Smooth muscle cell of the brain vasculature (primary cell): ENCODE results near the gene NT5M.

ENCODE experiments used
- DNase-seq: peaks from one replicate; pipeline ENCODE4 v3.0.0-alpha.2; 2012; ENCODE audit warnings: low read depth, low spot score

NT5M gene

DNA sequence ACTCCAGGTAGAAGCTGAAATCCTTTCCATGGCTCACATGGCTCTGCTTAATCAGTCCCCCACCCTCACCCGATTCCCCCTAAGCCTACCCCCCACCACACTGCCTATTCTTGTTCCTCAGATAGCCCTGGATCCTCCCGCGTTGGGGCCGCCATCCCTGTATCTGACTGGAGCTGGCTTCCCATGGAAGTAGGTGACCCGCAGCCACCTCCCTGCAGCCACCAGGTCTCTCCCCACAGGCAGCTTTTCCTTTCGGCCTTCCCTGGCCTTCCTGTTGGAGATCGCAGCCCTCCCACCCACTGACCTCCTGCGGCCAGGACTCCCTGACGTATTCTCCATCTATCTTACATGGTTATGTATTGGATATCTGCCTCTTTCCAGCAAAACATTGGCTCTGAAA, 91.3 kb downstream of the NT5M start:
- no peak for DNase-seq

GRCh38 chr17:17395246-17395802, 92.2 kb downstream of the NT5M start:
- no peak for DNase-seq

- DNase-seq: no peak
Measured at GRCh38 chr17:17395885-17396284, 92.7 kb downstream of the NT5M start.
